Mammary epithelial cell (primary cell): Measurements from ENCODE around the gene RNF138.

ENCODE experiments used
- EZH2 ChIP-seq: IDR thresholded peaks from 2 replicates; pipeline ENCODE4 v1.6.1; 2012; ENCODE audit warnings: low read length, inconsistent platforms, borderline replicate concordance
- TF ChIP-seq, protein P1 (sequence below), 2 donors: IDR thresholded peaks in 1 of 2; conservative IDR thresholded peaks in 1 of 2; 2 replicates each; pipeline ENCODE4 v1.5.1; 2011 to 2012; ENCODE audit warnings: inconsistent platforms in 2 of 2, low read length in 2 of 2, mild to moderate bottlenecking in 2 of 2, control low read depth in 1 of 2, low read depth in 1 of 2; ENCODE audit not compliant: insufficient read depth in 1 of 2; ENCODE audit errors: extremely low read depth in 1 of 2

- TF ChIP-seq, protein P1, sequence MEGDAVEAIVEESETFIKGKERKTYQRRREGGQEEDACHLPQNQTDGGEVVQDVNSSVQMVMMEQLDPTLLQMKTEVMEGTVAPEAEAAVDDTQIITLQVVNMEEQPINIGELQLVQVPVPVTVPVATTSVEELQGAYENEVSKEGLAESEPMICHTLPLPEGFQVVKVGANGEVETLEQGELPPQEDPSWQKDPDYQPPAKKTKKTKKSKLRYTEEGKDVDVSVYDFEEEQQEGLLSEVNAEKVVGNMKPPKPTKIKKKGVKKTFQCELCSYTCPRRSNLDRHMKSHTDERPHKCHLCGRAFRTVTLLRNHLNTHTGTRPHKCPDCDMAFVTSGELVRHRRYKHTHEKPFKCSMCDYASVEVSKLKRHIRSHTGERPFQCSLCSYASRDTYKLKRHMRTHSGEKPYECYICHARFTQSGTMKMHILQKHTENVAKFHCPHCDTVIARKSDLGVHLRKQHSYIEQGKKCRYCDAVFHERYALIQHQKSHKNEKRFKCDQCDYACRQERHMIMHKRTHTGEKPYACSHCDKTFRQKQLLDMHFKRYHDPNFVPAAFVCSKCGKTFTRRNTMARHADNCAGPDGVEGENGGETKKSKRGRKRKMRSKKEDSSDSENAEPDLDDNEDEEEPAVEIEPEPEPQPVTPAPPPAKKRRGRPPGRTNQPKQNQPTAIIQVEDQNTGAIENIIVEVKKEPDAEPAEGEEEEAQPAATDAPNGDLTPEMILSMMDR (conservative IDR thresholded peaks at IDR 0.05 in 1 of 2, IDR thresholded peaks at IDR 0.05 in 1 of 2; ENCODE audit: extremely low read depth in 1 of 2, insufficient read depth in 1 of 2, low read depth in 1 of 2, low read length in 2 of 2), result no peak
- TF ChIP-seq EZH2, result no peak
These were observed 20.0 kb downstream of the RNF138 start for GRCh38 chr18:32111706-32112105.
